ENCODE measurements around the gene CHRDL2. TPM values are rescaled to one million over a fixed set of nuclear protein-coding genes. Genes with fewer than 3 reads are reported as not detected.

The CHRDL2 gene
- total and polyA plus RNA-seq, 2 donors (not counting 3 experiments of a cell fraction or from before 2014, with no cell fraction given): not detected

- BruUV-seq (replicated peaks): no TSS peak
- intact Hi-C loops (cut with micrococcal nuclease): no loop called here
Measured at GRCh38 chr11:74777038-74777437, 45.8 kb upstream of the CHRDL2 start.

More at GRCh38 chr11:74777038-74777437, 45.8 kb upstream of the CHRDL2 start:
- H3K27ac ChIP-seq (ENCODE audit: insufficient read depth, low read depth, low read length): no peak overlapping the region
- no peak for TF ChIP-seq JUN (IDR thresholded peaks at IDR 0.05; ENCODE audit: borderline replicate concordance, insufficient read depth, insufficient read length, low read depth)
- TF ChIP-seq POLR2A (IDR thresholded peaks at IDR 0.05; ENCODE audit: low read depth, low read length): no peak
- TF ChIP-seq, protein P1, sequence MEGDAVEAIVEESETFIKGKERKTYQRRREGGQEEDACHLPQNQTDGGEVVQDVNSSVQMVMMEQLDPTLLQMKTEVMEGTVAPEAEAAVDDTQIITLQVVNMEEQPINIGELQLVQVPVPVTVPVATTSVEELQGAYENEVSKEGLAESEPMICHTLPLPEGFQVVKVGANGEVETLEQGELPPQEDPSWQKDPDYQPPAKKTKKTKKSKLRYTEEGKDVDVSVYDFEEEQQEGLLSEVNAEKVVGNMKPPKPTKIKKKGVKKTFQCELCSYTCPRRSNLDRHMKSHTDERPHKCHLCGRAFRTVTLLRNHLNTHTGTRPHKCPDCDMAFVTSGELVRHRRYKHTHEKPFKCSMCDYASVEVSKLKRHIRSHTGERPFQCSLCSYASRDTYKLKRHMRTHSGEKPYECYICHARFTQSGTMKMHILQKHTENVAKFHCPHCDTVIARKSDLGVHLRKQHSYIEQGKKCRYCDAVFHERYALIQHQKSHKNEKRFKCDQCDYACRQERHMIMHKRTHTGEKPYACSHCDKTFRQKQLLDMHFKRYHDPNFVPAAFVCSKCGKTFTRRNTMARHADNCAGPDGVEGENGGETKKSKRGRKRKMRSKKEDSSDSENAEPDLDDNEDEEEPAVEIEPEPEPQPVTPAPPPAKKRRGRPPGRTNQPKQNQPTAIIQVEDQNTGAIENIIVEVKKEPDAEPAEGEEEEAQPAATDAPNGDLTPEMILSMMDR (IDR thresholded peaks at IDR 0.05; ENCODE audit: extremely low read depth in 1 of 2, insufficient read depth in 1 of 2, low read depth in 1 of 2, low read length in 2 of 2): no peak
- no peak for TF ChIP-seq EZH2 (IDR thresholded peaks at IDR 0.05; ENCODE audit: borderline replicate concordance, low read depth, low read length, severe bottlenecking)
- TF ChIP-seq MAX (IDR thresholded peaks at IDR 0.05; ENCODE audit: insufficient read depth, insufficient read length): no peak
- no peak for TF ChIP-seq POLR2AphosphoS5 (IDR thresholded peaks at IDR 0.05; ENCODE audit: insufficient read depth, low read depth, low read length)
- no peak for TF ChIP-seq GATA2 (IDR thresholded peaks at IDR 0.05; ENCODE audit: insufficient read depth, insufficient read length, low read depth, low read length)
- TF ChIP-seq FOS (IDR thresholded peaks at IDR 0.05; ENCODE audit: borderline replicate concordance, insufficient read depth, low read length): no peak
- TF ChIP-seq MYC (IDR thresholded peaks at IDR 0.05; ENCODE audit: low read depth, low read length): no peak
- H3K9me1 ChIP-seq (replicated peaks; ENCODE audit: control insufficient read depth, extremely low read depth, insufficient read depth, low read length): no peaks in the 10 kb centered on the region
- no peak overlapping the region for H3K4me2 ChIP-seq (ENCODE audit: insufficient read depth, low read length)
- no peak overlapping the region for H2AFZ ChIP-seq (ENCODE audit: low read depth, low read length)
- ChIA-PET POLR2A (no interaction called here), CTCF (no interaction called here)
- DNase-seq (ENCODE audit: low read depth, low spot score) (no peak), FAIRE-seq (no peak)
- no peak overlapping the region for H3K9ac ChIP-seq (replicated peaks; ENCODE audit: extremely low read depth, insufficient read depth, low read length)
- H3K27me3 ChIP-seq (ENCODE audit: control insufficient read depth in 2 of 2, insufficient read depth in 2 of 2, low read length in 2 of 2): no peaks in the 10 kb centered on the region
- H3K9me3 ChIP-seq (replicated peaks; ENCODE audit: control insufficient read depth, insufficient read depth, low read length): no peaks in the 10 kb centered on the region
- H3K4me1 ChIP-seq (ENCODE audit: control insufficient read depth, extremely low read depth, insufficient read depth, low read length): peaks cover 4% of the 10 kb centered on the region
- H3K79me2 ChIP-seq (ENCODE audit: control insufficient read depth, insufficient read depth, low read length): peaks cover 81% of the 10 kb centered on the region
- no peak overlapping the region for H3K4me3 ChIP-seq (replicated peaks in 1 of 3; ENCODE audit: insufficient read depth in 1 of 3, low read depth in 1 of 3, low read length in 3 of 3)
- H3K36me3 ChIP-seq (ENCODE audit: control insufficient read depth in 2 of 2, extremely low read depth in 1 of 2, insufficient read depth in 2 of 2, low read length in 2 of 2): no peaks in the 10 kb centered on the region
- peaks cover 3% of the 10 kb centered on the region for H4K20me1 ChIP-seq (replicated peaks; ENCODE audit: control insufficient read depth, extremely low read depth, insufficient read depth, low read length)
- dilution Hi-C loops (cut with MboI; ENCODE audit: extremely low pct_ligation_motif_present, low sequenced_read_pairs): no loop called here
